GM12864 (cell line): ENCODE results near the gene FLCN.

ENCODE experiments used
- DNase-seq: peaks from one replicate; pipeline ENCODE4 v3.0.0-alpha.2; 2011; ENCODE audit warnings: low read depth
- H3K4me3 ChIP-seq: 2 replicates; pipeline ENCODE4 v1.5.1; 2011; ENCODE audit warnings: mild to moderate bottlenecking, low read depth, low read length, control low read depth
- TF ChIP-seq, protein P1 (sequence below): IDR thresholded peaks from 2 replicates; pipeline ENCODE4 v1.5.1; 2011; ENCODE audit warnings: low read depth, mild to moderate bottlenecking, moderate library complexity, low read length, control low read depth, inconsistent platforms; ENCODE audit errors: missing control alignments

The FLCN gene

DNA sequence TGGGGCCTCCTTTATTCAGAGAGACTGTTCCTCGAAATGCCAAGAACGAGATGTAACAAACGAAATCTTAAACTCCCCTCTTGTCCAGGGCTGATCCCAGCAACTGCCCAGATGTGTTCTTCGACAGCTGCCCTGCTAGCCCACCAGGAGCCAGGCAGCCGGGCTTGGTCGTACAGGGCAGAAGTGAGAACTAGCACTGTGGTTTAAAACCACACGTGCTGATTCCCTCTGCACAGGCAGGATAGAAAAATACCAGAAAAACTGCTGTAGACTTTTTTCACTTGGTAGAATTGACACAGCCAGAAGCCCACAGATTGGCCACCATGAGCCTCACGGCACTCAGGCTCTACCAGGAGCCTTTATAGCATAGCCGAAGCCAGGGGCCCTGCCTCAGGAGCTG, 64.0 kb downstream of the FLCN start:
- no peak overlapping the region for H3K4me3 ChIP-seq
- TF ChIP-seq, protein P1, sequence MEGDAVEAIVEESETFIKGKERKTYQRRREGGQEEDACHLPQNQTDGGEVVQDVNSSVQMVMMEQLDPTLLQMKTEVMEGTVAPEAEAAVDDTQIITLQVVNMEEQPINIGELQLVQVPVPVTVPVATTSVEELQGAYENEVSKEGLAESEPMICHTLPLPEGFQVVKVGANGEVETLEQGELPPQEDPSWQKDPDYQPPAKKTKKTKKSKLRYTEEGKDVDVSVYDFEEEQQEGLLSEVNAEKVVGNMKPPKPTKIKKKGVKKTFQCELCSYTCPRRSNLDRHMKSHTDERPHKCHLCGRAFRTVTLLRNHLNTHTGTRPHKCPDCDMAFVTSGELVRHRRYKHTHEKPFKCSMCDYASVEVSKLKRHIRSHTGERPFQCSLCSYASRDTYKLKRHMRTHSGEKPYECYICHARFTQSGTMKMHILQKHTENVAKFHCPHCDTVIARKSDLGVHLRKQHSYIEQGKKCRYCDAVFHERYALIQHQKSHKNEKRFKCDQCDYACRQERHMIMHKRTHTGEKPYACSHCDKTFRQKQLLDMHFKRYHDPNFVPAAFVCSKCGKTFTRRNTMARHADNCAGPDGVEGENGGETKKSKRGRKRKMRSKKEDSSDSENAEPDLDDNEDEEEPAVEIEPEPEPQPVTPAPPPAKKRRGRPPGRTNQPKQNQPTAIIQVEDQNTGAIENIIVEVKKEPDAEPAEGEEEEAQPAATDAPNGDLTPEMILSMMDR: no peak
- no peak for DNase-seq

DNA sequence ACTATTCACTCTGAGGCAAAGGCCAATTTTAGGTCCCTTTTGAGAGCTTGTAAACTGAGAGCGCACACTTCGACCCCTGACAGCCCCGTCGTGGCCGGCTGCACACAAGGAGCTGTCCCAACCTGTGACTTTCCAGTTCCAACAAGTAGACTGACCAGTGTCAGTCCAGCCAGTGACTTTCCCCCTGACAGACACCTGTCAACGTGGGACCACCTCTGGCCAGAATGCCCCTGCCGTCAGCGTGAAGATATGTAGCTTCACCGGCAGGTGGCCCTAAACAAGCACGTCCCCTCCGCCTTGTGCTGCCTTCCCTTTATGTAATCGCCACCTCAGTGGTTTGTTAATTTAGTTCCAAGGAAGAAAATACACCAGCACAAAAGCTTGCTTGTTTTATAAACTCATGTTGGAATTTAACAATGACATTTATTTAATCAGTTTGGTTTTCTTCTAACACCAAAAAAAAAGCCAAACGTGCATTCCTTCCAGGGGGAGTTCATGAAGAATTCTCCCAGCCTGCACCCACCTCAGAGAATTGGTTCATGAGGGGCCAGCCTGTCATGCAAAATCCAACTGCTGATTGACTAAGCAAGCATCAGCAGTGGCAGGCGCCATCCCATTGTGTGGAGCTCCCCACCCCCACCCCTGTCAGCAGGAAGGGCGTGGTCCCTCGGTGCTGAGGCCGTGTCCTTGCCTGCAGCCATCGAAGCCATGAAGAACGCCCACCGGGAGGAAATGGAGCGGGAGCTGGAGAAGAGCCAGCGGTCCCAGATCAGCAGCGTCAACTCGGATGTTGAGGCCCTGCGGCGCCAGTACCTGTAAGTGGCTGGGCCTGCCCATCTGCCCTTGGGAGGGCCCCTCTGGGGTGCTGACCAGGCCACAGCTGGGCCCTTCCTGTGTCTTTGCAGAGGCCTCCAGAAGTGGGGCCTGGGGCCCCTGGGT, 64.7 kb downstream of the FLCN start:
- DNase-seq: no peak
- H3K4me3 ChIP-seq: no peak overlapping the region
- TF ChIP-seq, protein P1: no peak

DNA sequence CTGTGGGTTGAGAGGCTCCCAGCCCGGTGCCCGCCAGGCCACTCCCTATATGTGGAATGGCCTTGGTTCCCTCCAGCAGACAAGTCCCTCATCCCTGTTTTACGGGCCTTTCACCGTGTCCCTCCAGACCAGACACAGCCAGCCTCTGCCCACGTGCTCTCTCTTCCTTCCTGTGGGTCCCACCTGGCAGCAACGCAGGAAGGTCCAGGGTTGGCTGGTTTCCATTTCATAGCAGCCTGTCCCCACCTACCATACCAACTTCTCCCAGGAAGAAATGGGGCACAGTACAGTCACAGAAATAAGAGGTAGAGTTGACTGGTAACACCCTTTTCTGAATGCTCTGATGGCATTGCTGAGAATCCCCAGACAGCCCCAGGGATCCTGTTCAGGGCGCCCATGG, 65.8 kb downstream of the FLCN start:
- no peak for DNase-seq
- TF ChIP-seq, protein P1: no peak
- no peak overlapping the region for H3K4me3 ChIP-seq

DNA sequence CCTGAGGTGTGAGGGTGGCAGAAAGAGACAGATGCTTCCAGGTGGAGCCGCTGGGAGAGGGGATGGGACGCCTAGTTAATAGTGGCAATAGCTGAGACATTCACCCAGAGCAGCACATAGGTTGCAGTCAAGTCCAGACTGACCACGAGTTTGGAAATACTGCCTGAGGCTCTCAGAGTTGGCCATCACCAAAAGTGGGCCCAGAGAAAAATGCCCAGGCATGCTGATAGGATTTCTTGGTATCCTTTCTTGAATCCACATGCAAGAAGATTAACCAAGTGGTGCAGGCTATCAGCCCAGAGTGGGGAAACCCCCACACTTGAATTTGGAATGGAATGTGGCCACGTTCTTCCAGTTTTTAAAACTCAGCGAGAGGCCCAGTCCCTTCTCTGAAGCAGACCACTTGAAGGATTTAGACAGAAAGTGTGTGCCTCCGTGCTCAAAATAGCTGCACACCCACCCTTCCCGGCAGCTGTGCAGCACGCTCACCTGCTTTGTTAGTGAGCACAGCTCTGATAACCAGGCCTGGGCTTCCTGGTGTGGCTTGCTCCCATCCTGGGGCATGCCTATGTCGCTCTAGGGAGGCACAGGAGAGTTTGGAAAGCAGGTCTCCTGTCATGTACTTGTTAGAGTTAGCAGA, 66.5 kb downstream of the FLCN start:
- no peak overlapping the region for H3K4me3 ChIP-seq
- TF ChIP-seq, protein P1: no peak

DNA sequence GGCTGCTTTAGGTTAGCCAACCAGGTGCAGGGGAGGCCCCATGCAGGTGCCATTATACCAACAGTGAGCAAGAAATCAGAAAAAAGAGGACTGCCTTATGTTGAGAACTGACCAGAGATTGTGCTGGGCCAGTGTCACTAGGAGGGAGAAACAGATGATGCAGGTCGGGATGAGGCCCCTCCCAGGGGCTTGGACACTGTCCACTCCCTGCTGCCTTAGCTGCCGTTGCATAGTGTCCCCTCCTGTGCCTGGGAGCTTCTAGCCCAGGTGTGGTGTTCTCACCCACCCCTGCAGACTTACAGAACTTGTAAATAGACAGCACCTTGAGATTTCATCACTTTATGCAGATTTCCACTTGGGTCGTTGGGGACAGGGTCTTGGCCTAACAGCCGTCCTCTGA, 67.6 kb downstream of the FLCN start:
- no peak overlapping the region for H3K4me3 ChIP-seq
- TF ChIP-seq, protein P1: no peak
- no peak for DNase-seq

More for the DNA sequence above, 66.5 kb downstream of the FLCN start:
- DNase-seq: no peak

DNA sequence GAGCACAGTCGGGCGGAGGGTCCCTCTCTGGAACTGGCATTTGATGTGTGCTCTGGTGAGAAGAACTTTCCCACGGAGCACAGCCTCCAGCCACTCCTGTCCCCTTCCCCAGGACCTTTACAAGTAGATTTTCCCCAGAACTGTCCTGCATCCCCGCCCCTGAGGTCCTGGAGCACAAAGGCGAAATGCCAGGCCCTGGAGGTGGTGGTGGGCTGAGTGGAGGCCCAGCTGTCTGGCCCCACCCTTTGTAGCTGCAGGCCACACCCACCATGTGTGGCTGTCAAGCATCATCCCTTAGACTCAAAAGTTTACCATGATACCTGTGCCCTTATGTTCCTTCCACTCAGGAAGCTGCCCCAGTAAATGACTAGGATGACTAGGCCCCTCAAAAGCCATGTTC, 68.6 kb downstream of the FLCN start:
- H3K4me3 ChIP-seq: no peak overlapping the region
- no peak for DNase-seq
- TF ChIP-seq, protein P1: no peak
